Mesenchymal stem cell (in vitro differentiated cells and primary cell): ENCODE results near the gene OLFML3.

Source experiments
- DNase-seq: peaks from one replicate; pipeline ENCODE4 v3.0.0-alpha.2; 2013
- H2AFZ ChIP-seq: one replicate; pipeline ENCODE4 v1.6.1; 2013; ENCODE audit warnings: low read depth, mild to moderate bottlenecking, control low read depth, inconsistent platforms, low read length, moderate library complexity
- H2AK5ac ChIP-seq: 2 replicates; pipeline ENCODE4 v1.6.1; 2013; ENCODE audit warnings: low read length, moderate library complexity, mild to moderate bottlenecking, inconsistent platforms; ENCODE audit not compliant: severe bottlenecking
- H2BK120ac ChIP-seq: one replicate; pipeline ENCODE4 v1.6.1; 2013; ENCODE audit warnings: low read depth, mild to moderate bottlenecking, inconsistent platforms, low read length, moderate library complexity
- H2BK12ac ChIP-seq, 2 experiments: one replicate each; pipeline ENCODE4 v1.6.1; 2013; ENCODE audit warnings: inconsistent platforms in 2 of 2, low read length in 2 of 2, mild to moderate bottlenecking in 2 of 2, moderate library complexity in 2 of 2, control low read depth in 1 of 2
- H2BK15ac ChIP-seq: one replicate; pipeline ENCODE4 v1.6.1; 2013; ENCODE audit warnings: mild to moderate bottlenecking, low read depth, inconsistent platforms; ENCODE audit not compliant: poor library complexity, severe bottlenecking
- H2BK5ac ChIP-seq: 2 replicates; pipeline ENCODE4 v1.6.1; 2013; ENCODE audit warnings: low read depth, mild to moderate bottlenecking, low read length, control low read depth, inconsistent platforms; ENCODE audit not compliant: poor library complexity, severe bottlenecking
- H3K14ac ChIP-seq, 2 experiments: one replicate each; pipeline ENCODE4 v1.6.1; 2013; ENCODE audit warnings: inconsistent platforms in 2 of 2, low read length in 2 of 2, control low read depth in 1 of 2, mild to moderate bottlenecking in 1 of 2, moderate library complexity in 1 of 2
- H3K18ac ChIP-seq, 2 experiments: one replicate each; pipeline ENCODE4 v1.6.1; 2013; ENCODE audit warnings: inconsistent platforms in 2 of 2, low read length in 2 of 2, control low read depth in 1 of 2, low read depth in 1 of 2, mild to moderate bottlenecking in 1 of 2
- H3K23ac ChIP-seq, 2 experiments: one replicate each; pipeline ENCODE4 v1.6.1; 2013; ENCODE audit warnings: inconsistent platforms in 2 of 2, low read length in 2 of 2, mild to moderate bottlenecking in 2 of 2, moderate library complexity in 2 of 2, control low read depth in 1 of 2
- H3K27ac ChIP-seq: 2 replicates; pipeline ENCODE4 v1.5.1; 2013; ENCODE audit warnings: mild to moderate bottlenecking, moderate library complexity, low read length, control low read depth, inconsistent platforms; ENCODE audit not compliant: poor library complexity, severe bottlenecking
- H3K27me3 ChIP-seq, 2 experiments: 2 replicates each; pipeline versions ENCODE4 v1.6.1 to v1.7.0; 2013; ENCODE audit warnings: low read length in 2 of 2, mild to moderate bottlenecking in 2 of 2, moderate library complexity in 2 of 2, control low read depth in 1 of 2, inconsistent platforms in 1 of 2; ENCODE audit not compliant: control insufficient read depth in 1 of 2, insufficient read depth in 1 of 2
- H3K36me3 ChIP-seq, 2 experiments: 2 replicates each; pipeline versions ENCODE4 v1.6.1 to v1.7.0; 2013; ENCODE audit warnings: low read length in 2 of 2, control low read depth in 1 of 2, inconsistent platforms in 1 of 2, low read depth in 1 of 2, mild to moderate bottlenecking in 1 of 2; ENCODE audit not compliant: insufficient read depth in 2 of 2, control insufficient read depth in 1 of 2
- H3K4ac ChIP-seq, 2 experiments: one replicate each; pipeline ENCODE4 v1.6.1; 2013; ENCODE audit warnings: inconsistent platforms in 2 of 2, low read length in 2 of 2, mild to moderate bottlenecking in 2 of 2, moderate library complexity in 2 of 2, control low read depth in 1 of 2, low read depth in 1 of 2
- H3K4me1 ChIP-seq: 2 replicates; pipeline ENCODE4 v1.6.1; 2013; ENCODE audit warnings: low read depth, low read length, control low read depth; ENCODE audit not compliant: control insufficient read depth, insufficient read depth
- H3K4me2 ChIP-seq: 2 replicates; pipeline ENCODE4 v1.6.1; 2013; ENCODE audit warnings: low read length, mild to moderate bottlenecking, inconsistent platforms; ENCODE audit not compliant: poor library complexity, severe bottlenecking
- H3K4me3 ChIP-seq, 2 experiments: 2 replicates each; pipeline versions ENCODE4 v1.5.1 to v1.7.0; 2013; ENCODE audit warnings: low read length in 2 of 2, mild to moderate bottlenecking in 2 of 2, control low read depth in 1 of 2, low read depth in 1 of 2; ENCODE audit not compliant: insufficient read depth in 1 of 2
- H3K79me1 ChIP-seq: replicated peaks from 2 replicates; pipeline ENCODE4 v1.6.1; 2013; ENCODE audit warnings: mild to moderate bottlenecking, control low read depth, low read length, inconsistent platforms; ENCODE audit not compliant: poor library complexity, severe bottlenecking
- H3K9ac ChIP-seq: 2 replicates; pipeline ENCODE4 v1.7.0; 2013; ENCODE audit warnings: mild to moderate bottlenecking, low read length, moderate library complexity
- H3K9me3 ChIP-seq: 2 replicates; pipeline ENCODE4 v1.7.0; 2013; ENCODE audit warnings: mild to moderate bottlenecking, low read length; ENCODE audit not compliant: control insufficient read depth
- H4K8ac ChIP-seq: one replicate; pipeline ENCODE4 v1.6.1; 2013; ENCODE audit warnings: inconsistent platforms, mild to moderate bottlenecking, low read length, moderate library complexity
- H4K91ac ChIP-seq: one replicate; pipeline ENCODE4 v1.6.1; 2013; ENCODE audit warnings: mild to moderate bottlenecking, low read length, inconsistent platforms
- WGBS: methylation state at CpG from one replicate; pipeline ENCODE4 v1.1.7; 2013; ENCODE audit warnings: mixed read lengths; 5-methylcytosine and 5-hydroxymethylcytosine counted together

Gene OLFML3

GRCh38 chr1:113995382-113995781 is 16.1 kb downstream of the OLFML3 start:
- no peak overlapping the region for H2BK15ac ChIP-seq
- no peak overlapping the region for H3K4me3 ChIP-seq
- H2AK5ac ChIP-seq = no peak overlapping the region
- H3K4me1 ChIP-seq = no peaks in the 10 kb centered on the region
- H3K23ac ChIP-seq = no peak overlapping the region
- no peak overlapping the region for H4K8ac ChIP-seq
- H3K4me2 ChIP-seq = no peak overlapping the region
- no peak overlapping the region for H3K27ac ChIP-seq
- no peak overlapping the region for H3K14ac ChIP-seq
- no peak overlapping the region for H3K4ac ChIP-seq
- H3K36me3 ChIP-seq = peaks cover 0 to 3% of the 10 kb centered on the region in 2 experiments
- no peak overlapping the region for H3K18ac ChIP-seq
- H4K91ac ChIP-seq = no peak overlapping the region
- 100% methylated on average over 2 of the region's 2 CpGs for WGBS
- no peaks in the 10 kb centered on the region for H3K27me3 ChIP-seq
- H3K9ac ChIP-seq = no peak overlapping the region
- no peak overlapping the region for H2AFZ ChIP-seq
- H2BK120ac ChIP-seq = no peak overlapping the region
- DNase-seq = no peak
- H3K9me3 ChIP-seq = peaks cover 23% of the 10 kb centered on the region
- no peak overlapping the region for H2BK12ac ChIP-seq
- H2BK5ac ChIP-seq = no peak overlapping the region
- H3K79me1 ChIP-seq = no peaks in the 10 kb centered on the region

DNA sequence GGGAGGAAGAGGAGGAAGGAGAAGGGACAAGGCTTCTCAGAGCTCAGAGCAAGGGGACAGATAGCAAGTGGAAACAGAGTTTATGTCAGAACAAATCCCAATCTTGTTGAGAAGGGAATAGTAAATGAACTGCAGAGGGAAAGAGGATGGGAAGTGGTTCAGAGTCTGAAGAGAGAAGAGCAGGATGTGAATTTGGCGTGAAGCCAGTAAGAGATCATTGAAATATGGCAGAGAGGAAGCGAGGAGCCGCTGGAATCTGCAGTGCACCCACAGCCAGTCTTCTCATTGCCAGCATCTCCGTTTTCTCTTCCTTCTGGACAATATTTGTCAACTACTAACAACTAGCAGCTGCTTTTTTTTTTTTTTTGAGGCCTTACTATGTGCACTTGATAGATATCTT is 19.1 kb downstream of the OLFML3 start:
- H3K27ac ChIP-seq = no peak overlapping the region
- H3K14ac ChIP-seq = no peak overlapping the region
- peaks cover 23% of the 10 kb centered on the region for H3K9me3 ChIP-seq
- H3K23ac ChIP-seq = no peak overlapping the region
- H3K4me1 ChIP-seq = peaks cover 10% of the 10 kb centered on the region
- H2BK120ac ChIP-seq = no peak overlapping the region
- H3K18ac ChIP-seq = no peak overlapping the region
- no peak overlapping the region for H3K4me3 ChIP-seq
- H3K27me3 ChIP-seq = peaks cover 0 to 4% of the 10 kb centered on the region in 2 experiments
- H3K79me1 ChIP-seq = no peaks in the 10 kb centered on the region
- H3K4ac ChIP-seq = peak overlapping the region in 1 of 2 experiments; percentile 44
- H3K9ac ChIP-seq = no peak overlapping the region
- no peak overlapping the region for H2BK5ac ChIP-seq
- no peak overlapping the region for H2AFZ ChIP-seq
- no peak overlapping the region for H4K91ac ChIP-seq
- DNase-seq = peak; percentile 32
- H3K4me2 ChIP-seq = peak overlapping the region; percentile 7
- no peak overlapping the region for H4K8ac ChIP-seq
- H2AK5ac ChIP-seq = no peak overlapping the region
- peak overlapping the region in 1 of 2 experiments; percentile 63 for H2BK12ac ChIP-seq
- peaks cover 0 to 3% of the 10 kb centered on the region in 2 experiments for H3K36me3 ChIP-seq
- 70% methylated on average over 4 of the region's 4 CpGs for WGBS
- H2BK15ac ChIP-seq = no peak overlapping the region

GRCh38 chr1:113999233-113999632 is 20.0 kb downstream of the OLFML3 start:
- H3K36me3 ChIP-seq = no peaks in the 10 kb centered on the region
- H2BK5ac ChIP-seq = no peak overlapping the region
- no peak for DNase-seq
- H2BK12ac ChIP-seq = no peak overlapping the region
- H3K4me1 ChIP-seq = peaks cover 10% of the 10 kb centered on the region
- no peak overlapping the region for H2AFZ ChIP-seq
- no peak overlapping the region for H3K27ac ChIP-seq
- no peak overlapping the region for H4K91ac ChIP-seq
- peaks cover 20% of the 10 kb centered on the region for H3K9me3 ChIP-seq
- H2AK5ac ChIP-seq = no peak overlapping the region
- no peak overlapping the region for H3K4ac ChIP-seq
- H2BK15ac ChIP-seq = no peak overlapping the region
- H2BK120ac ChIP-seq = no peak overlapping the region
- no peaks in the 10 kb centered on the region for H3K79me1 ChIP-seq
- no peak overlapping the region for H3K4me2 ChIP-seq
- whole genome bisulfite sequencing = 97% methylated on average over 1 of the region's 2 CpGs
- H3K27me3 ChIP-seq = peaks cover 0 to 4% of the 10 kb centered on the region in 2 experiments
- no peak overlapping the region for H3K23ac ChIP-seq
- no peak overlapping the region for H3K18ac ChIP-seq
- H3K9ac ChIP-seq = no peak overlapping the region
- H3K4me3 ChIP-seq = no peak overlapping the region
- H3K14ac ChIP-seq = no peak overlapping the region
- no peak overlapping the region for H4K8ac ChIP-seq

DNA sequence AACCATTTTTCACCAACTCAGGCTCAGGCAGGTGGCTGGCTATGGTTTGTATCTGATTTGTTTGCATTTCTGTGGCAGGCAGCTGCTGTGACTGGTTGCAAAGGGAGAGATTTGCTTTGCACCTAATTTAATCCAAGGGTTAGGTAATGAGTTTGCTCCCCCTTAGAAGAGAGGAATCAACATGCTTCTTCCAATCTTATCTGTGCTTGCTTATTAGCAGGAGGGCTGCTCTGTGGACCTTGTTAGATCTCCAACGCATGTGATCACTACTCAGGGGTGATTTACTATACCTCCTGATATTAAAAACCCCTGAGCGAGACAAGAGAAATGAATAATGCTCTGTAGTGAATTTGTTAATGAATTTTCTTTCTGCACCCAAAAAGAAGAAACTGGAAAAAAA is 20.5 kb downstream of the OLFML3 start:
- Histone ChIP-seq H3K79me1 (no peaks in the 10 kb centered on the region), H4K8ac (no peak overlapping the region), H4K91ac (no peak overlapping the region), H3K4me1 (peaks cover 10% of the 10 kb centered on the region), H3K4ac (no peak overlapping the region), H2BK120ac (no peak overlapping the region), H3K9ac (no peak overlapping the region), H3K9me3 (peaks cover 17% of the 10 kb centered on the region), H3K27ac (no peak overlapping the region), H2BK5ac (no peak overlapping the region), H3K36me3 (no peaks in the 10 kb centered on the region), H2BK12ac (no peak overlapping the region), H3K4me2 (no peak overlapping the region), H2BK15ac (no peak overlapping the region), H2AK5ac (no peak overlapping the region), H3K14ac (no peak overlapping the region), H2AFZ (no peak overlapping the region), H3K18ac (no peak overlapping the region), H3K4me3 (no peak overlapping the region), H3K23ac (peak overlapping the region in 1 of 2 experiments; percentile 64), H3K27me3 (peaks cover 0 to 4% of the 10 kb centered on the region in 2 experiments)
- no peak for DNase-seq
- 100% methylated on average over 1 of the region's 2 CpGs for WGBS
